CD4-positive, alpha-beta T cell treated with Interleukin-4 for 4 hours (primary cell): Measurements from ENCODE around the gene RCOR1.
"Not testable (repeated sequence)": the region's sequence is repeated elsewhere in the genome, so short reads cannot be mapped to it uniquely, and the experiment has no call there.

Experiments used
- DNase-seq: peaks from one replicate; pipeline ENCODE4 v3.0.0-alpha.2; 2020

The RCOR1 gene

GRCh38 chr14:102758087-102758486 lies 165.6 kb downstream of the RCOR1 start:
- no peak for DNase-seq

GRCh38 chr14:102759456-102760187 lies 167.2 kb downstream of the RCOR1 start:
- no peak for DNase-seq

- DNase-seq, result no peak
These were observed 168.2 kb downstream of the RCOR1 start for GRCh38 chr14:102760496-102761193.

GRCh38 chr14:102761206-102761605 lies 168.8 kb downstream of the RCOR1 start:
- DNase-seq, result no peak

GRCh38 chr14:102764220-102764671 lies 171.8 kb downstream of the RCOR1 start:
- no peak for DNase-seq

GRCh38 chr14:102765770-102766169 lies 173.3 kb downstream of the RCOR1 start:
- not testable (repeated sequence) for DNase-seq

GRCh38 chr14:102768223-102769048 lies 176.0 kb downstream of the RCOR1 start:
- no peak for DNase-seq

GRCh38 chr14:102769049-102769327 lies 176.5 kb downstream of the RCOR1 start:
- no peak for DNase-seq

- no peak for DNase-seq
These were observed 178.0 kb downstream of the RCOR1 start for GRCh38 chr14:102770147-102771123.

- DNase-seq, result no peak
These were observed 178.7 kb downstream of the RCOR1 start for GRCh38 chr14:102771144-102771543.

- DNase-seq, result no peak
These were observed 180.5 kb downstream of the RCOR1 start for GRCh38 chr14:102772781-102773570.

- DNase-seq, result peak; percentile 90
These were observed 182.1 kb downstream of the RCOR1 start for GRCh38 chr14:102774391-102775153.

- DNase-seq, result no peak
These were observed 183.7 kb downstream of the RCOR1 start for GRCh38 chr14:102775855-102776760.

GRCh38 chr14:102776761-102777710 lies 184.6 kb downstream of the RCOR1 start, which contains the start of gene TRAF3:
Gene TRAF3, plus strand, starts transcription at chr14:102777449. Its CDS starts 92,753 bp downstream, at chr14:102870202.
- DNase-seq, result peak; percentile 88

- DNase-seq, result no peak
These were observed 185.4 kb downstream of the RCOR1 start for GRCh38 chr14:102777711-102778337.

- DNase-seq, result no peak
These were observed 186.1 kb downstream of the RCOR1 start for GRCh38 chr14:102778338-102779083.

GRCh38 chr14:102779084-102779462 lies 186.6 kb downstream of the RCOR1 start:
- no peak for DNase-seq
